GM18870 (cell line): ENCODE measurements around the gene HAAO.

Experiments used
- ATAC-seq: cut with Tn5 transposase; IDR thresholded peaks from one replicate; pipeline ENCODE4 v1.9.1; 2021; ENCODE audit warnings: moderate library complexity; ENCODE audit not compliant: unreplicated experiment

Gene HAAO

GRCh38 chr2:42794271-42795046 is 2.1 kb upstream of the HAAO start:
- no peak for ATAC-seq

GRCh38 chr2:42793334-42794270 is 1.2 kb upstream of the HAAO start:
- ATAC-seq: no peak

GRCh38 chr2:42792087-42792582 is 248 bp downstream of the HAAO start:
- ATAC-seq: no peak

GRCh38 chr2:42791606-42792005 is 777 bp downstream of the HAAO start:
- ATAC-seq: no peak

GRCh38 chr2:42789751-42790150 is 2.6 kb downstream of the HAAO start:
- no peak for ATAC-seq

GRCh38 chr2:42788882-42789281 is 3.5 kb downstream of the HAAO start:
- no peak for ATAC-seq

- ATAC-seq: no peak
Measured at GRCh38 chr2:42788478-42788793, 3.9 kb downstream of the HAAO start.

- ATAC-seq: no peak
Measured at GRCh38 chr2:42787788-42788477, 4.5 kb downstream of the HAAO start.

GRCh38 chr2:42787424-42787787 is 5.0 kb downstream of the HAAO start:
- no peak for ATAC-seq

- no peak for ATAC-seq
Measured at GRCh38 chr2:42786561-42787345, 5.6 kb downstream of the HAAO start.

- ATAC-seq: no peak
Measured at GRCh38 chr2:42784204-42784880, 8.0 kb downstream of the HAAO start.

- no peak for ATAC-seq
Measured at GRCh38 chr2:42783511-42783910, 8.9 kb downstream of the HAAO start.

- ATAC-seq: no peak
Measured at GRCh38 chr2:42781181-42781580, 11.2 kb downstream of the HAAO start.

GRCh38 chr2:42777883-42778805 is 14.2 kb downstream of the HAAO start:
- no peak for ATAC-seq

GRCh38 chr2:42775810-42776209 is 16.6 kb downstream of the HAAO start:
- no peak for ATAC-seq

- no peak for ATAC-seq
Measured at GRCh38 chr2:42775186-42775585, 17.2 kb downstream of the HAAO start.

- no peak for ATAC-seq
Measured at GRCh38 chr2:42771546-42772153, 20.7 kb downstream of the HAAO start.

GRCh38 chr2:42770288-42771131 is 21.9 kb downstream of the HAAO start:
- no peak for ATAC-seq
